Gastrocnemius medialis (tissue), 4 donors: ENCODE measurements around the gene PIGQ.

Experiments used
- CTCF ChIP-seq, 5 experiments: fragments of 450-650 bp in 3 of 5; fragments of 200-600 bp in 2 of 5; sonication (generic) in 2 of 5; IDR thresholded peaks in 4 of 5; conservative IDR thresholded peaks in 1 of 5; 1 replicate in 4 of 5; 2 replicates in 1 of 5; pipeline ENCODE4 v1.5.1; 2016 to 2019; ENCODE audit warnings: antibody characterized with exemption in 5 of 5, mild to moderate bottlenecking in 3 of 5, moderate library complexity in 3 of 5
- POLR2A ChIP-seq, 2 donors: fragments of 450-650 bp; IDR thresholded peaks; one replicate each; pipeline ENCODE4 v1.6.1; 2017; ENCODE audit warnings: antibody characterized with exemption in 2 of 2, mild to moderate bottlenecking in 2 of 2, moderate library complexity in 2 of 2

GRCh38 chr16:574021-574760 lies 4.4 kb downstream of the PIGQ start:
- no peak for TF ChIP-seq CTCF (IDR thresholded peaks at IDR 0.05 in 4 of 5, conservative IDR thresholded peaks at IDR 0.05 in 1 of 5)
- no peak for TF ChIP-seq POLR2A (IDR thresholded peaks at IDR 0.05)
